ENCODE data around the gene HPSE. TPM values are rescaled to one million over a fixed set of nuclear protein-coding genes. Genes with fewer than 3 reads are reported as not detected.
A peak's percentile ranks its signal among the peaks of the same experiment; 100 is the strongest.
"Not testable (repeated sequence)": the region's sequence is repeated elsewhere in the genome, so short reads cannot be mapped to it uniquely, and the experiment has no call there.

Gene HPSE
- total RNA-seq, 1 experiment from 2014 or later: 12.6 TPM

DNA sequence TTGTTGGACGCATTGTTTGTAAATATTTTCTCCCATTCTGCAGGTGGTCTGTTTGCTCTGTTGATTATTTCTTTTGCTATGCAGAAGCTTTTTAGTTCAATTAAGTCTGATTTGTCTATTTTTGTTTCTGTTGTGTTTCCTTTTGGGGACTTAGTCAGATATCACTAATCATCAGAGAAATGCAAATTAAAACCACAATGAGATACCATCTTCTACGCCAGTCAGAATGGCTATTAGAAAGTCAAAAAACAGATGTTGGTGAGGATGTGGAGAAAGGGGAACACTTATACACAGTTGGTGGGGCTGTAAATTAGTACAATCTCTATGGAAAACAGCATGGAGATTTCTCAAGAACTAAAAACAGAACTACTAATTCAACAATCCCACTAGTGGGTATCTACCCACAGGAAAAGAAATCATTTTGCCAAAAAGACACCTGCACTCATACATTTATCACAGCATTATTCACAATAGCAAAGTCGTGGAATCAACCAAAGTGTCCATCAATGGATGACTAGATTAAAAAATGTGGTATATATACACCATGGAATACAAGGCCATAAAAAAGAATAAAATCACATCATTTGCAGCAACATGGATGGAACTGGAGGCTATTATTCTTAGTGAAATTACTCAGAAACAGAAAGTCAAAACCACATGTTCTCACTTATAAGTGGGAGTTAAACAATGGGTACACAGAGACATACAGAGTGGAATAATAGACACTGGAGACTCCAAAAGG, 58.2 kb downstream of the HPSE start (continued):
- TF ChIP-seq, protein P1, sequence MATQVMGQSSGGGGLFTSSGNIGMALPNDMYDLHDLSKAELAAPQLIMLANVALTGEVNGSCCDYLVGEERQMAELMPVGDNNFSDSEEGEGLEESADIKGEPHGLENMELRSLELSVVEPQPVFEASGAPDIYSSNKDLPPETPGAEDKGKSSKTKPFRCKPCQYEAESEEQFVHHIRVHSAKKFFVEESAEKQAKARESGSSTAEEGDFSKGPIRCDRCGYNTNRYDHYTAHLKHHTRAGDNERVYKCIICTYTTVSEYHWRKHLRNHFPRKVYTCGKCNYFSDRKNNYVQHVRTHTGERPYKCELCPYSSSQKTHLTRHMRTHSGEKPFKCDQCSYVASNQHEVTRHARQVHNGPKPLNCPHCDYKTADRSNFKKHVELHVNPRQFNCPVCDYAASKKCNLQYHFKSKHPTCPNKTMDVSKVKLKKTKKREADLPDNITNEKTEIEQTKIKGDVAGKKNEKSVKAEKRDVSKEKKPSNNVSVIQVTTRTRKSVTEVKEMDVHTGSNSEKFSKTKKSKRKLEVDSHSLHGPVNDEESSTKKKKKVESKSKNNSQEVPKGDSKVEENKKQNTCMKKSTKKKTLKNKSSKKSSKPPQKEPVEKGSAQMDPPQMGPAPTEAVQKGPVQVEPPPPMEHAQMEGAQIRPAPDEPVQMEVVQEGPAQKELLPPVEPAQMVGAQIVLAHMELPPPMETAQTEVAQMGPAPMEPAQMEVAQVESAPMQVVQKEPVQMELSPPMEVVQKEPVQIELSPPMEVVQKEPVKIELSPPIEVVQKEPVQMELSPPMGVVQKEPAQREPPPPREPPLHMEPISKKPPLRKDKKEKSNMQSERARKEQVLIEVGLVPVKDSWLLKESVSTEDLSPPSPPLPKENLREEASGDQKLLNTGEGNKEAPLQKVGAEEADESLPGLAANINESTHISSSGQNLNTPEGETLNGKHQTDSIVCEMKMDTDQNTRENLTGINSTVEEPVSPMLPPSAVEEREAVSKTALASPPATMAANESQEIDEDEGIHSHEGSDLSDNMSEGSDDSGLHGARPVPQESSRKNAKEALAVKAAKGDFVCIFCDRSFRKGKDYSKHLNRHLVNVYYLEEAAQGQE (IDR thresholded peaks at IDR 0.05; ENCODE audit: low read depth): no peak
- TF ChIP-seq SP1 (IDR thresholded peaks at IDR 0.05; ENCODE audit: low read depth): no peak

DNA sequence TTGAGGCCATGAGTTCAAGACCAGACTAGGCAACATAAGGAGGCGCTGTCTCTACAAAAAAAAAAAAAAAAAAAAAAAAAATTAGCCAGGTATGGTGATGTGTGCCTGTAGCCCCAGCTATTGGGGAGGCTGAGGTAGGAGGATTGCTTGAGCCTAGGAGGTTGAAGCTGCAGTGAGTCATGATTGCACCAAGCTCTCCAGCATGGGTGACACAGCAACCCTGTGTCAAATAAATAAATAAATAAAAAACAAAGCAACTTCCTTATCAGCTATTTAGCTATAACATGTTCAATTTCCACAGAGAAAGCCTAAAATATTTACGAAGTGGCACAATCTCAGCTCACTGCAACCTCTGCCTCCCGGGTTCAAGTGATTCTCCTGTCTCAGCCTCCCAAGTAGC, 60.7 kb downstream of the HPSE start:
- peak; percentile 40; the same call in 1 of the 2 replicates for ATAC-seq
- H3K4me1 ChIP-seq (ENCODE audit: control insufficient read depth in 1 of 2, insufficient read depth in 2 of 2, low read length in 2 of 2); BruUV-seq (replicated peaks); H3K4me2 ChIP-seq (ENCODE audit: low read length); H3K27ac ChIP-seq (ENCODE audit: low read depth, low read length); H3K9me3 ChIP-seq (ENCODE audit: control insufficient read depth in 1 of 2, insufficient read depth in 1 of 2, low read depth in 1 of 2, low read length in 2 of 2); H4K20me1 ChIP-seq (ENCODE audit: insufficient read depth); H3K27me3 ChIP-seq (ENCODE audit: insufficient read depth, low read length); H3K79me2 ChIP-seq (ENCODE audit: insufficient read depth, low read length); H3K9me2 ChIP-seq (ENCODE audit: insufficient read depth); intact Hi-C loops (cut with micrococcal nuclease); H2AFZ ChIP-seq (ENCODE audit: low read depth, low read length, poor library complexity, severe bottlenecking); H3K9ac ChIP-seq (ENCODE audit: low read length); RAD21 ChIA-PET (ENCODE audit: low non-redundant PET in 1 of 2, low total read pairs in 2 of 2, uncharacterized antibody in 2 of 2, unreplicated experiment in 2 of 2); H3K4me3 ChIP-seq (replicated peaks in 1 of 2; ENCODE audit: low read depth in 1 of 2, low read length in 2 of 2); DNase-seq (ENCODE audit: low read depth, low spot score): not testable (repeated sequence)
- CTCF ChIA-PET: interaction anchor here (1.3 to 3.5 kb wide), 3 partner anchors 8 to 13 kb away, joined by 4 to 11 read pairs (median 8); partner anchors contain the start of gene COQ2
- POLR2A ChIA-PET: interaction anchor here (0.7 to 1.8 kb wide), 2 partner anchors 8 to 11 kb away, joined by 4 to 5 read pairs; partner anchors contain the start of gene COQ2
- peaks cover 0 to 17% of the 10 kb centered on the region in 2 experiments; a peak in 1 of 4 replicates for H3K36me3 ChIP-seq (ENCODE audit: control insufficient read depth in 1 of 2, insufficient read depth in 2 of 2, low read length in 2 of 2)
